Epithelial cell of prostate (primary cell): ENCODE measurements around the gene PPP1R13B.

Experiments
- DNase-seq: peaks from one replicate; pipeline ENCODE4 v3.0.0-alpha.2; 2011; ENCODE audit warnings: low read depth, low spot score
- H3K27ac ChIP-seq: fragments of 450-650 bp; 2 replicates; pipeline ENCODE4 v1.5.1; 2017; ENCODE audit warnings: mild to moderate bottlenecking

Gene PPP1R13B

DNA sequence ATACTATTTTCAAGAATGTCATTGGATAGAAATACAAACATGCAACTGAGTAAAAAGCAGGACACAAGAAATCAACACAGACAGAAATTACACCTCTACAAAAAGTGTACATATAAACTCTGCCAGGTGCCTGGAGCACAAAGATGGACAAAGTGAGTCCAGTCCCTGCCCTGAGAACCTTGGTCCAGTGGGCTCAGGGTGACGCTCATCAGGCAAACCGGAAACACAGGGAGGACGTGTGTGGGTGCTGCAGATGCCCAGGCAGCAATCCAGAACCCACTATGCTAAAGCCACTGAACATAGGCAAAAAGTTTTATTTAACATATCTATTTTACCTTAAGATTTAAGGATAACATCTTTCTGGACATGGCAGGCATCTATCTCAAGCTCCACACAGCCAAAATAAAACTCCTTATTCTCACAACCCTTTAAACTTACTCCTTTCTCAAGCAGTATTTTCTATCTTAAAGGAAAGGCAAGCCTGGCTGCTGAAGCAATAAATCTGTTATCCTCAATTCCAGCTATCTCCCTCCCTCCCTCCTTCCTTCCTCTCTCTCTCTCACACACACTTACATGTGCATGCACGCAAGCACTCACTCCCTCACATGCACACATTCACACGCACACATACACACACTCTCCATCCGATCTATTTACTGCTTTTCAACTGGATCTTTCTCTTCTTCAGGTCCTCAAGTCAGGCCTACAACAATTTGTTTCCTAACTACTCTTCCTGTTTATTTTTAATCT, 10.2 kb downstream of the PPP1R13B start:
- DNase-seq: no peak
- no peak overlapping the region for H3K27ac ChIP-seq

DNA sequence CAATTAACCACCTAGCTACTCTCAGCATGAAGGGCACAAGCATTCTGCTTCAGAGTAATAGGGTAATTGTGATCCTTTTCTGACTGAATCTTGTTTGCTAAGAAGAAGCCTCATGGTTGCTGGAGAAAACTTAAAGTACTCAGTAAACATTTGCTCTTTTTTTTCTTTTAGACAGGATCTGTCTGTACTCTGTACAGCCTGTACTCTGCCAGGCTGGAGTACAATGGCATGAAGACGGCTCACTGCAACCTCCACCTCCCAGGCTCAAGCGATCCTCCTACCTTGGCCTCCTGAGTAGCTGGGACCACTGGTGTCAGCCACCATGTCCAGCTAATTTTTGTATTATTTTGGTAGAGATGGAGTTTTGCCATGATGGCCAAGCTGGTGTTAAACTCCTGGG, 12.4 kb downstream of the PPP1R13B start:
- DNase-seq: no peak
- H3K27ac ChIP-seq: no peak overlapping the region

DNA sequence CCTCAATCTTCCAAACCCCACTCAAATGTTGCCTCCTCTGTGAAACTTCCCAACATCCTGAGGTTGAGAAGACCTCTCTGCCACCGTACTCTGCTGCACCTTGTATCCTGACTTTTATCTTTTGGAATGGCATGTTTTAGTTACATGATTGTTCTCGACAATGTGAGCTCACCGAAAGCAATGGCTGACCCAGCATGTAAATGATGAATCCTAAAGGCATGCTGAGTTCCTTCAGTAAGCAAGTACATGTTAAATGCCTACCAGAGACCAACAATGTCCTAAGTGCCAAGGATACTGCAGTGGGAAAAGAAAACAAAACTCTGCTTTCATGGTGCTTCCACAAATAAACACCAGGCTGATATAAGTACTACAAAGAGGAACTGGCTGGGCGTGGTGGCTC, 13.7 kb downstream of the PPP1R13B start:
- H3K27ac ChIP-seq: no peak overlapping the region
- DNase-seq: no peak

DNA sequence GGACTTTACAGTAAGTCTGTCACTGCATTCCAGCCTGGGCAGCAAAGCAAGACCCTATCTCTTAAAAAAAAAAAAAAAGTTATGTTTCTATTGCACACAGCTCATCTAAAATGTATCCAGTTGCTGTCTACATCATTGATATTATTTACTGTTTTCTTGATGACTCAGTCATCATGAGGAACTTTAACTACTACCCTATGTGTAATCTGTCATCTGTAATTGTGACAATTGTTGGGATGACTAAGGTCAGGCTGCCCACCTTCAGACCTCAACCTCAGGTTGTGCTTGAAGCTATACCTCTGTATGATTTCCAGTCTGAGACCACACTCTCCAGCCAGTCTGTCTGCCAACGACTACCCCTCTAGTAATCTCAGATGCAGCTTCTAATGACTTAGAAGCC, 15.3 kb downstream of the PPP1R13B start:
- DNase-seq: no peak
- no peak overlapping the region for H3K27ac ChIP-seq

DNA sequence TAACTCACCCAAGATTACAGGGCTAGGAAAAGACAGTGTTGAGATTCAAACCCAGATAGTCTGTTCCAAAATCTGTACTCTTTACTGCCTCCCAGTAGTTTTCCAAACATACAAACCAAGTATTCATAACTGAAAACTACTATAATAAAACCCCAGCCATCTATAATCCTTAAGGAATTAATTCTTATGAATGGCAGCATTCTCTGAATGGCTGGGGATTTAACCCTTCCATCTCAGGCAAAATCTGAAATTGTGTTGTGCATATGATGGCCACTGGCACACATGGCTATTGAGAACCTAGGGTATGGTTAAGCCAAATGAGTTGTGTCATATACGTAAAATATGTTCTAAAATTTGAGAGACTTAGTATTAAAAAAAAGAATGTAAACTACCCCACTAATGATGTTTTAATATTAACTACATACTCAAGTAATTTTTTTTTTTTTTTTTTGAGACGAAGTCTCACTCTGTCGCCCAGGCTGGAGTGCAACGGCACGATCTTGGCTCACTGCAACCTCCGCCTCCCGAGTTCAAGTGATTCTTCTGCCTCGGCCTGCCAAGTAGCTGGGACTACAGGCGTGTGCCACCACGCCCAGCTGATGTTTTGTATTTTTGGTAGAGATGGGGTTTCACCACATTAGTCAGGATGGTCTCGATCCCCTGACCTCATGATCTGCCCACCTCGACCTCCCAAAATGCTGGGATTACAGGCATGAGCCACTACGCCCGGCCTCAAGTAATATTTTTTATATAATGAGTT, 16.7 kb downstream of the PPP1R13B start:
- no peak overlapping the region for H3K27ac ChIP-seq
- no peak for DNase-seq

GRCh38 chr14:103828315-103828967, 18.9 kb downstream of the PPP1R13B start:
- DNase-seq: no peak
- no peak overlapping the region for H3K27ac ChIP-seq

GRCh38 chr14:103825101-103825500, 22.3 kb downstream of the PPP1R13B start:
- H3K27ac ChIP-seq: no peak overlapping the region
- DNase-seq: no peak

GRCh38 chr14:103820908-103821307, 26.5 kb downstream of the PPP1R13B start:
- no peak for DNase-seq
- no peak overlapping the region for H3K27ac ChIP-seq

DNA sequence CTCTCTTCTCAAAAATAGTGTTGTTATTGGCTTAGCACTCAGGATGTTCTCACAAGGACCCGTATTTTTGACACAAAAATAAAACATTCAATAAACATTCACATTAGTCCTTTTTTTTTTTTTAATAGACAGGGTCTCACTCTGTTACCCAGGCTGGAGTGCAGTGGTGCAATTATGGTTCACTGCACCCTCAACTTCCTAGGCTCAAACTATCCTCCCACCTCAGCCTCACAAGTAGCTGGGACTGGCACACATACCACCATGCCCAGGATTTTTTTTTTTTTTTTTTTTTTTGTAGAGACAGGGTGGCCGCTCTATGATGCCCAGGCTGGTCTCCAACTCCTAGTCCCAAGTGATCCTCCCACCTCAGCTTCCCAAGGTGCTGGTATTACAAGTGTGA, 27.0 kb downstream of the PPP1R13B start:
- DNase-seq: no peak
- H3K27ac ChIP-seq: no peak overlapping the region

- H3K27ac ChIP-seq: no peak overlapping the region
- DNase-seq: no peak
Observed at GRCh38 chr14:103819503-103820307, 27.7 kb downstream of the PPP1R13B start.

GRCh38 chr14:103818870-103819269, 28.5 kb downstream of the PPP1R13B start:
- DNase-seq: no peak

GRCh38 chr14:103818422-103818821, 29.0 kb downstream of the PPP1R13B start:
- no peak for DNase-seq
- H3K27ac ChIP-seq: no peak overlapping the region

More at GRCh38 chr14:103818870-103819269, 28.5 kb downstream of the PPP1R13B start:
- no peak overlapping the region for H3K27ac ChIP-seq

DNA sequence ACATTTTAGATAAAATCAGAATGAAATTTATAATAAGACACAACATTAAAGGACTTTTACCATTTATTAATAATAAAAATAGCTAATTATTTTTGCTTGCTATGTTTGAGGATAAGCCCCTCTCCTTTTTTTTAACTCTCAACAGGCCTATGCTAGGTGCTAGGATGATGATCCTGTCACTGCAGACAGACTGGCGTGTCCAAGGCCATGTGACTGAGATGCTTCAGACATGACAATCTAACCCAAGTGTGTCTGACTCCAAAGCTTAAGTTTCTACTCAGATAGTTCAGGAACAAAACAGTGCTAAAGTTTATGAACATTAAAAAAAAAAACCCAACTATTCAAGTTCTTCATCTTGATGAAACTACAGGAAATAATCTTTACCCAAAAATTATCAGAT, 29.8 kb downstream of the PPP1R13B start:
- DNase-seq: no peak

GRCh38 chr14:103816991-103817390, 30.4 kb downstream of the PPP1R13B start:
- no peak overlapping the region for H3K27ac ChIP-seq
- no peak for DNase-seq

More for the DNA sequence above, 29.8 kb downstream of the PPP1R13B start:
- no peak overlapping the region for H3K27ac ChIP-seq

GRCh38 chr14:103815253-103815652, 32.1 kb downstream of the PPP1R13B start:
- DNase-seq: no peak
- no peak overlapping the region for H3K27ac ChIP-seq

GRCh38 chr14:103811189-103811588, 36.2 kb downstream of the PPP1R13B start:
- no peak for DNase-seq

GRCh38 chr14:103808403-103809001, 38.9 kb downstream of the PPP1R13B start:
- H3K27ac ChIP-seq: no peak overlapping the region
- no peak for DNase-seq

More at GRCh38 chr14:103811189-103811588, 36.2 kb downstream of the PPP1R13B start:
- H3K27ac ChIP-seq: no peak overlapping the region

DNA sequence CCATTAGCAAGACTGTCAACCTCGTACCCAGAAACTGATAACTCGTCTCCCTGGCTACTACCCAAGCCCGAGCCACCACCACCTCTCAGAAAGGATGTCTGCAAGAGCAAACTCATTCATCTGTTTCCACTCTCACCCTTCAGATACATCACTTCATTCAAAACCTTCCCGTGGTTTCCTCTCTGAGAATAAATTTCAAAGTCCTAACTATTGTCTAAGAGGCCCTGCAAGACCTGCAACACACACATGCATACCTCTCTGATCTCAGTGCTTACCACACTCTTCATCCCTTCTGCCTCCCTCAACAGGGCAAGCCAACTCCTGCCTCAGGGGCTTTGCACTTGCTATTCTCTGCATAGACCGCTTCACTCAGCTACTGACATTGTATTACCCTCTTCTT, 40.6 kb downstream of the PPP1R13B start:
- H3K27ac ChIP-seq: no peak overlapping the region
- no peak for DNase-seq

DNA sequence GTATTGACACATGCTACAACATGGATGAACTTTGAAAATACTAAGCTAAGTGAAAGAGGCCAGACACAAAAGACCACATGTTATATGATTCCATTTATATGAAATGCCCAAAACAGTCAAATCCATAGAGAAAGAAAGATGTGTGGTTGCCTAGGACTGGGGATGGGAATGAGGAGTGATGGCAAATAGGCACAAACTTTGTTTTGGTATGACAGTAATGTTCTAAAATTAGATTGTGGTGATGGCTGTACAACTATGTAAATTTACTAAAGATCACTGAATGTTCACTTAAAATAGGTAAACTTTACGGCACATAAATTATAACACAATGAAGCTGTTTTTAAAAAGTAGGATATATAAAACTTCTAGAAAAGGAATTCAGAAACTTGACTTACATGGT, 41.7 kb downstream of the PPP1R13B start:
- no peak for DNase-seq

GRCh38 chr14:103803661-103804060, 43.7 kb downstream of the PPP1R13B start:
- peak; percentile 56 for DNase-seq

More for the DNA sequence above, 41.7 kb downstream of the PPP1R13B start:
- no peak overlapping the region for H3K27ac ChIP-seq

More at GRCh38 chr14:103803661-103804060, 43.7 kb downstream of the PPP1R13B start:
- H3K27ac ChIP-seq: peak overlapping the region; percentile 86
